ENCODE measurements around the gene DYNC1H1.

GRCh38 chr14:101953151-101953550, 11.2 kb upstream of the DYNC1H1 start:
- TF ChIP-seq CTCF (IDR thresholded peaks at IDR 0.05) (no peak), EZH2 (IDR thresholded peaks at IDR 0.05; ENCODE audit: borderline replicate concordance, insufficient read depth, low read depth, low read length, poor library complexity, severe bottlenecking) (no peak)
